IPS-20b (cell line): ENCODE data around the gene CCDC186.

ENCODE experiments used
- H3K27ac ChIP-seq: one replicate; pipeline ENCODE4 v1.5.1; 2013; ENCODE audit warnings: low read length
- H3K27me3 ChIP-seq: 2 replicates; pipeline ENCODE4 v1.6.1; 2013; ENCODE audit warnings: mild to moderate bottlenecking, low read length, inconsistent platforms; ENCODE audit not compliant: insufficient read depth
- H3K36me3 ChIP-seq: 2 replicates; pipeline ENCODE4 v1.6.1; 2013; ENCODE audit warnings: low read depth, mild to moderate bottlenecking, inconsistent platforms, low read length, moderate library complexity; ENCODE audit not compliant: insufficient read depth
- H3K4me1 ChIP-seq: 2 replicates; pipeline ENCODE4 v1.6.1; 2013; ENCODE audit warnings: mild to moderate bottlenecking, control low read depth, inconsistent platforms, low read length, moderate library complexity; ENCODE audit not compliant: insufficient read depth
- H3K4me3 ChIP-seq: 2 replicates; pipeline ENCODE4 v1.5.1; 2013; ENCODE audit warnings: mild to moderate bottlenecking, low read length, inconsistent platforms
- H3K9ac ChIP-seq: 2 replicates; pipeline ENCODE4 v1.6.1; 2013; ENCODE audit warnings: low read depth, mild to moderate bottlenecking, inconsistent platforms, low read length, moderate library complexity
- H3K9me3 ChIP-seq: 2 replicates; pipeline ENCODE4 v1.6.1; 2013; ENCODE audit warnings: mild to moderate bottlenecking, low read depth, low read length, inconsistent platforms; ENCODE audit not compliant: insufficient read depth

The CCDC186 gene

GRCh38 chr10:114103284-114103683 lies 70.7 kb downstream of the CCDC186 start:
- peaks cover 36% of the 10 kb centered on the region for H3K27me3 ChIP-seq
- H3K36me3 ChIP-seq = no peaks in the 10 kb centered on the region
- no peak overlapping the region for H3K9ac ChIP-seq
- H3K27ac ChIP-seq = no peak overlapping the region
- no peaks in the 10 kb centered on the region for H3K4me1 ChIP-seq
- no peaks in the 10 kb centered on the region for H3K9me3 ChIP-seq
- no peak overlapping the region for H3K4me3 ChIP-seq

- Histone ChIP-seq H3K9ac (no peak overlapping the region), H3K36me3 (no peaks in the 10 kb centered on the region), H3K27me3 (peaks cover 36% of the 10 kb centered on the region), H3K4me1 (no peaks in the 10 kb centered on the region), H3K27ac (no peak overlapping the region), H3K9me3 (no peaks in the 10 kb centered on the region), H3K4me3 (no peak overlapping the region)
These were observed 71.7 kb downstream of the CCDC186 start for GRCh38 chr10:114102256-114102655.

DNA sequence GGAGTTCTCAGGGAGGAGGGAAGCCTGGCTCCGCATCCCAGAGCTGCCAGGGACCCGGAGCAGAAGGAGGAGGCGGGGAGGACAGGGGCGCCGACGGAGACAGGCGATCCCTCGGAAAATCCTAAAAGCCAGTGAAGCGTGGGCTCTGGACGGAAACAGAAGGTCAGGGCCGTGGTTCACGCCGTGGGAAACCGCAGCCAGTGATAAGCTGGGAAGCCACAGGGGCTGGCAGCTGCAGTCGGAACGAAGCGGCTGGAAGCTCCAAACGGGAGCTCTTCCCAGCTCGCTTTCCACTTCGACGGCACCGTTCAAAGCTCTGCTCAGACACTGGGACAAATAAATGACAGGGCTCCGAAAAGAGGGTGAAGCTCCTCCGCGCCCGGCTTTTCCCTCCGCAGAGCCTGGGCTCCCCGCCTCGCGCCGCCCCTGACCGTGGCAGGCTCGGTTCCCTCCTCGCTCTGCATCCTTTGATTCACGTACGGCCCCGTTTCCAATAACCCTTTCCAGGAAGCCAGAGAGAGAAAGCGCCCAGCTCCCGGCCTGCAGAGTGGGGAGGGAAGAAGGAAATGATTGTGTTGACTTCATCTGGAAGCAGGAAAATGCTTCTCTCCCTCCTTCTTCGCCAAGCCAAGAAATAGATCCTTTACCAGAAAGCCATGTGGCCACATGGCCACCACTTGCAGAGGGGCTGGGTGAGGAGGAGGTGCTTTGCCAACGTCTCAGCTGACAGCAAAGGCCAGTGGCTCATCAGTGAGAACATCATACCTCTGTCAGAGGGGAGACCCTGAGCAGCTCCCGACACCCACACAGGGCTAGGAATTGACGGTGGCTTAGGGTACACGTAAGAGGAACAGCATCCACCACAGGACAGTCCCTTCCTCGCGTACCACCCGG lies 72.9 kb downstream of the CCDC186 start:
- Histone ChIP-seq H3K4me1 (no peaks in the 10 kb centered on the region), H3K36me3 (no peaks in the 10 kb centered on the region), H3K4me3 (peak overlapping the region; percentile 60), H3K27ac (no peak overlapping the region), H3K27me3 (peaks cover 36% of the 10 kb centered on the region), H3K9ac (no peak overlapping the region; the same call in 1 of the 2 replicates), H3K9me3 (no peaks in the 10 kb centered on the region)

- Histone ChIP-seq H3K4me1 (no peaks in the 10 kb centered on the region), H3K27me3 (peaks cover 24% of the 10 kb centered on the region), H3K27ac (no peak overlapping the region), H3K9me3 (no peaks in the 10 kb centered on the region), H3K36me3 (no peaks in the 10 kb centered on the region), H3K9ac (no peak overlapping the region), H3K4me3 (no peak overlapping the region)
These were observed 77.1 kb downstream of the CCDC186 start for GRCh38 chr10:114096864-114097263.

DNA sequence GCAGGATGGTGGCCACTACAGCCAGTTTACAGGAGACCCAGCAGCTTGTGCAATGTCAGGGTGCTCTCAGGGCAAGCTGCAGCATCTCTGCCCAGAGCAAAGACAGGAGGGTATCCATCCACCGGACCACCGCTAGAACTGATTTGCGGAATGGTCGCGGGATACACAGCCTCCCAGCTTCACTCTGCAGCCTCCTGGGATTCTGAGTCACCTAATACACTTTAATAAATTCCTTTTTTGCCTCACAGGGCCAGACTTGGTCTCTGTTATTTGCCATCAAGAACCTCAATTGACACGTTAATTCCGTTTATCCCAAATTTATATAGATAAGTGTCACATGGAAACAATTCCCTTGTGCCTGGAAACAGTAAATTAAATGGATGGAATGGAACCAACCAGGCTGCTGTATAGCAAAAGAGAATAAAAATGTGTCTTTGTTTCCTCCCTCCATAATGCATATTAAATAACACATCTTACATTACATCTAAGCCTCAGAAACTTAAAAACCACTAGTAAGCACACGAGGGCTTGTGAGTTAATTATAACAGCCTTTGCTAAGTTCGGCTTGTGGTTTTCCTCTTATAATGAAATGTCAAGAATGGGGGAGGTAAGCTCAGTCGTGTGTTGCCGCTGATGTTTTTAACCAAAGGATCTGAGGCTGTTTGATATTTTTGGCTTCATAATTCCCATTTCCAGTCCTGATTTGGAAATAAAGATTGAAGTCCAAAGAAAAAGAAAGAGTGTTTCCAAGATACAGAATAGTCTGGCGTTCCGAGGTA lies 78.3 kb downstream of the CCDC186 start:
- no peaks in the 10 kb centered on the region for H3K9me3 ChIP-seq
- peaks cover 13% of the 10 kb centered on the region for H3K27me3 ChIP-seq
- no peaks in the 10 kb centered on the region for H3K36me3 ChIP-seq
- H3K27ac ChIP-seq = no peak overlapping the region
- H3K9ac ChIP-seq = no peak overlapping the region
- no peaks in the 10 kb centered on the region for H3K4me1 ChIP-seq
- H3K4me3 ChIP-seq = no peak overlapping the region

DNA sequence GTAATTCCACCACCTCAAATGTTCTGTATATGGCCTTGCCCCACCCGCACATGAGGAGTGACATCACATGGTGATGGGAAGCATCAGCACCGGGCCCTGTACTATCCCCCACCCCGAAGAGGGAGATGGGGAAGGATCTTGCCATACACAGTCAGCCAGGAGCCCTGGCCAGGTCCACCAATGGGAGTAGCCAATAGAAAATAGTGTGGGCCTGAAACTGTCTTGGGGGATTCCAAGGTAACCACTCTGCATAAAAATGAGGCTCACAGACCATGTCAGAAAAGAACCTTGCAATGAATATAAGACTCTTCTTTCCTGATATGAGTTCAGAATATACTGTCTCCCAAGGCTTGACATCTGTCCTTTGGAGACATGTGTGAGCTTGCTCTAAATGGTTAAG lies 79.2 kb downstream of the CCDC186 start:
- Histone ChIP-seq H3K36me3 (no peaks in the 10 kb centered on the region), H3K27ac (no peak overlapping the region), H3K27me3 (peaks cover 3% of the 10 kb centered on the region), H3K4me3 (no peak overlapping the region), H3K9me3 (no peaks in the 10 kb centered on the region), H3K4me1 (no peaks in the 10 kb centered on the region), H3K9ac (no peak overlapping the region)

- H3K4me1 ChIP-seq = no peaks in the 10 kb centered on the region
These were observed 86.3 kb downstream of the CCDC186 start for GRCh38 chr10:114087655-114088054.

DNA sequence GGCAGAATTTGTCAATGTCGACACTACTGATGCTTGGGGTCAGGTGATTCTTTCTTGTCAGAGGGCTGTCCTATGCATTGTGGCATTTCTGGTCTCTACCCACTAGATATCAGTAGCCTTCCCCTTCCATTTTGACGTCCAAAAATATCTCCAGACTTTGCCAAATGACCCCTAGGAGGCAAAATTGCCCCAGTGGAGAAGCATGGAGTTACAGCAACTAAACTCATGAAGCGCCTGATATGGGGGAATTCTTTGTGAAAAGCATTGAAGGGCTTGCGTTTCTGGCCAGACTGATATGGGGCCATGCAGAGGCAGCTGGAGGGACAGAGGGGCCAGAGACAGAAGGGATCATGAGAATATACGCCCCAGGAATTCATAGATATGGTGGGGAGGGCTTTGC lies 86.7 kb downstream of the CCDC186 start:
- Histone ChIP-seq H3K9ac (no peak overlapping the region), H3K4me3 (no peak overlapping the region), H3K9me3 (no peaks in the 10 kb centered on the region), H3K4me1 (no peaks in the 10 kb centered on the region), H3K36me3 (no peaks in the 10 kb centered on the region), H3K27me3 (no peaks in the 10 kb centered on the region), H3K27ac (no peak overlapping the region)

More at GRCh38 chr10:114087655-114088054, 86.3 kb downstream of the CCDC186 start:
- no peaks in the 10 kb centered on the region for H3K27me3 ChIP-seq
- H3K4me3 ChIP-seq = no peak overlapping the region
- no peaks in the 10 kb centered on the region for H3K9me3 ChIP-seq
- no peak overlapping the region for H3K9ac ChIP-seq
- H3K36me3 ChIP-seq = no peaks in the 10 kb centered on the region
- no peak overlapping the region for H3K27ac ChIP-seq

DNA sequence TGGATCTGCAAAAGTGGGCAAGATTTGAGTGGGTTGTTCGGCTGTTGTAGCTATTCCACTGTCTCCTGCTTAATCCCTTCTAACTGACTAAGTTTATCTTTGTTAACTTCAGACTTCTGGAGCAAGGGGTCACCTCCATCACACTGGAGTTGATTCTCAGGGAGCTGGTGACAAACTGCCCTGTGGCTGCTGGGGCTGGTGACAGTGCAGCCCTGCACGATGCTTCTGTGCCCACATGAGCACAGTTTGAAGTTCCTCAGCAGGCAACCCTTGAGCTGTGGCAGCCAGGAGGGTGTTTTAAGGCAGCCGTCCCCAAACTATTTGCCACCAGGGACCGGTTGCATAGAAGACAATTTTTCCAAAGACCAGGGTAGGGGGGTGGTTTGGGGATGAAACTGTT lies 89.8 kb downstream of the CCDC186 start:
- H3K27ac ChIP-seq = no peak overlapping the region
- no peaks in the 10 kb centered on the region for H3K27me3 ChIP-seq
- H3K9me3 ChIP-seq = no peaks in the 10 kb centered on the region
- no peaks in the 10 kb centered on the region for H3K4me1 ChIP-seq
- H3K4me3 ChIP-seq = no peak overlapping the region
- H3K9ac ChIP-seq = no peak overlapping the region
- H3K36me3 ChIP-seq = no peaks in the 10 kb centered on the region

GRCh38 chr10:114083040-114083439 lies 91.0 kb downstream of the CCDC186 start:
- Histone ChIP-seq H3K9ac (no peak overlapping the region), H3K4me3 (no peak overlapping the region), H3K4me1 (no peaks in the 10 kb centered on the region), H3K27me3 (no peaks in the 10 kb centered on the region), H3K27ac (no peak overlapping the region), H3K9me3 (no peaks in the 10 kb centered on the region), H3K36me3 (no peaks in the 10 kb centered on the region)

- Histone ChIP-seq H3K27ac (no peak overlapping the region), H3K9me3 (no peaks in the 10 kb centered on the region), H3K4me1 (no peaks in the 10 kb centered on the region), H3K27me3 (no peaks in the 10 kb centered on the region), H3K4me3 (no peak overlapping the region), H3K36me3 (no peaks in the 10 kb centered on the region), H3K9ac (no peak overlapping the region)
These were observed 92.0 kb downstream of the CCDC186 start for GRCh38 chr10:114081911-114082583.
